Measurements from ENCODE around the gene DDX1.
"Not testable (repeated sequence)": the region's sequence is repeated elsewhere in the genome, so short reads cannot be mapped to it uniquely, and the experiment has no call there.

DDX1 gene

GRCh38 chr2:15591692-15592463, at the start of gene DDX1:
TSS of gene DDX1 (plus strand) at chr2:15591868. CDS start at chr2:15591934, 66 bp downstream.
- DNase-seq (peak; percentile 89), ATAC-seq (peak; percentile 93)

- not testable (repeated sequence) for ATAC-seq, DNase-seq
Measured at GRCh38 chr2:15542269-15542668, 49.4 kb upstream of the DDX1 start.

- ATAC-seq = no peak
- no peak for DNase-seq
Measured at GRCh38 chr2:15543053-15543452, 48.6 kb upstream of the DDX1 start.

GRCh38 chr2:15543541-15543940, 48.1 kb upstream of the DDX1 start:
- DNase-seq (no peak), ATAC-seq (no peak)

DNA sequence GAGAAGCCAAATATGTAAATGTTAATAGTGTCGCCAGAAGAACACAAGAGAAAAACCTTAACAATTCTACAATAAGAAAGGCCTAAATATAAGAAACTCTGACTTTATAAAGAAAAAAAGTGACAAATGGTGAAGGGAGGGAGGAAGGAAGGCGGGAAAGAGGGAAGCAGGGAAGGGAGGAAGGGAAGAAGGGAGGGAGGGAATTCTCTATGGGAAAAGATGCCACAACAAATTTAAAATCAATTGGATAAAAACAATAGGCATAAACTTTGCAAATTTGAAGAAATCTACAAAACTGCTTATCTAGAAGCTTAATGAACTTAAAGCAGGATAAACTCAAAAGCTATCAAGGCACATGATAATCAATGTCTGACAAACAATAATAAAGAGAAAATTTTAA, 47.4 kb upstream of the DDX1 start:
- ATAC-seq = no peak
- DNase-seq = no peak

DNA sequence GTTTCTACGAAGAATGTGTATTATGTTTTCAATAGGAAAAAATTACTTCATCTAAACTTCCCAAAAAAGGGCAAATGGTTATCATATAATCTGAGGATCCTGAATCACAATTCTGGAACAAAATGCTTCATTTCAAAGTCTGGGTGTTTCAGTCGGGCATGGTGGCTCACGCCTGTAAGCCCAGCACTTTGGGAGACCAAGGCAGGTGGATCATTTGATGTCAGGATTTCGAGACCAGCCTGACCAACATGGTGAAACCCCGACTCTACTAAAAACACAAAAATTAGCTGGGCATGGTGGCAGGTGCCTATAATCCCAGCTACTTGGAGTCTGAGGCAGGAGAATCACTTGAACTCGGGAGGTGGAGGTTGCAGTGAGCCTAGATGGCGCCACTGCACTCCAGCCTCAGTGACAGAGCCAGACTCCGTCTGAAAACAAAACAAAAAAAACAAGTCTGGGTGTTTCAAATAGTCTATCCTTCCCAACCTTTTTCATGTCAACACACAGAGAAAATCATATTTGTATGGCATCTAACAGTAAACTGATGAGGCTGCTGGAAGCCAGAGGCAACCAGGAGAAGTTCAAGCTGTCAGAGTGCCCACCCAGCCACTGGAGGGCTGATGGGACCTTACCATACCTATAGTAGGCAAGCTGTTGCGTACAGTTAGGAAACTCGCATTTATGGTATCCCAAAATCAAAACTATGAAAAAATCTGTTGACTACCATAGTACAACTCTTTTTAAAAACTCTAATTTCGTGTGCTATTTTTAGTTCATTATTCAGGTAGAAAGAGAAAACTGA, 45.2 kb upstream of the DDX1 start:
- ATAC-seq = no peak
- DNase-seq = no peak

GRCh38 chr2:15547115-15547876, 44.4 kb upstream of the DDX1 start:
- DNase-seq (no peak), ATAC-seq (no peak)

DNA sequence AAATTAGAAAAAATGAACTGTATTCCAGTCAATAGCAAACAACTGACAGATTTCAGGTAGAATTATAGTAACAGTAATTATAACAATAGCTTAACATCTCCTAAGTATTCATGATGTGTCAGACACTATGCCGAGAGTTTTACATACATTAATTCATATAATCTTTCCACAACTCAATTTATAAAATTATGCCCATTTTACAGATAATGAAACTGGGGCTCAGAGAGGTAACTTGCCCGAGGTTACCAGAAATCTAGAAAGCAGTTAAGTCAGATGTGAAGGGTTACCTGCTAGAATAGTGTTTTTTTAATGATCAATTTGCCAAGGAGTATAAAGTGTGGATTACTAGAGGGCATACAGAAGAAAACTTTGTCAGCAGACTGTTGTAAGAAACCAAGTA, 42.7 kb upstream of the DDX1 start:
- ATAC-seq (no peak), DNase-seq (no peak)

DNA sequence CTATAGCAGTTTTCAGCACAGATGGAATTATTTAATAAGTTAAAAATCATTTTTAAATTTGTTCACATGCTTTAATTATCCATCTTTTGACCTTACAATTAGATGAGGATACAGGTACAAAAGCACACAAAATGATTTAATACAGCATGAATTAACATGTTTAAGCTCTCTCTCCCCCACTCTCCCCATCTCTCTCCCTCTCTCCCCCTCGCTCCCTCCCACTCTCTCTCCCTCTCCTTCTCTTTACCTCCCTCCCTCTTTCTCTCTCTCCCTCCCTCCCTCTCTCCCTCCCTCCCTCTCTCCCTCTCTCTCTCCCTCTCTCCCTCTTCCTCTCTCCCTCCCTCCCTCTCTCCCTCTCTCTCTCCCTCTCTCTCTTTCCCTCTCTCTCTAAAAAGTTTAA, 38.1 kb upstream of the DDX1 start:
- DNase-seq = no peak
- ATAC-seq = no peak

DNA sequence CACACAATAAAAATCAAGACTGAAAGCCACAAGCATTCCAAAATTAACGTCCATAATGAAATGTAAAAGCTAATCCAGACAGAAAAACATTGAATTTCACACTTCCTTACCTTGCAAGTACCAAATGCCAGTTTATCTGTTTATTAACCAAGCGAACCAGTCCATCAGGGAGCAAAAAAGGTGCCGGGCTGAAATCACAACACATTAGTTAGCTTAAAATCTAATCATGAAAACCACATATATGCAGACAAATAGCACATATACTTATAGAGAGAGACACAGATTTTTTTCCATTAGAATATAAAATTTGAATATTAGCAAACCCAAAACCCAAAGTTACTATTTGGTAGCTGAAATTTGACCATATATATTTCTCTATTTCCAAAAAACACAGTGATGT, 37.7 kb upstream of the DDX1 start:
- ATAC-seq (no peak), DNase-seq (no peak)

DNA sequence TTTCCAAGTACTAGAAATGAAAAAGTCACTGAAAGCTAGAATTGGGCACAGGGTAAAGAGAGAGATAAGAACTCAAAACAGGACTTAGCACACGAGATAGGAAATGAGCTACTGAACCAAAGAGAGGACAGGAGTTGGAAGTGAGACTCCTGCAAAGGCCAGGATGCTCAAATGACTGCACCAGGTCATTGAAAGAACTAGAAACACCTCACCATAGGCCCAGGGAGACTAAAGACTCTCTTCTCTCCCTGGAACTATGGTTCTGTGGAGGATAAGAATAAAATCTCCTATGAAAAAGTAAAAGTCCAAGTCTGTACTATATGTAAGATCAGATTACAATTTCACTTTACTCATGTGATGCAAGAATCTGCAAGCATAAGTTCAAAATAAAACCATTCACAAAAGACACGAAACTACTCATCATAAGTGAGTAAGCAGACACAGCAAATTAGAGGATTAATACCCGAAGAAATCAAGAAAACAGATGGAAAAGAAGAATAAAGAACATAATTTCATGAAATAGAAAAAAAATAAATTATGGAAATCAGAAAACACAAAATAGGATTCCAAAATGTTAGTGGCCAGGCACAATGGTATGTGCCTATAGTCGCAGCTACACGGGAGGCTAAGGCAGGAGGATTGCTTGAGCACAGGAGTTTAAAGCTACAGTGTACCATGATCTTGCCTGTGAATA, 37.0 kb upstream of the DDX1 start:
- ATAC-seq (no peak), DNase-seq (no peak)

- DNase-seq (no peak), ATAC-seq (no peak)
Measured at GRCh38 chr2:15555760-15556193, 35.9 kb upstream of the DDX1 start.

DNA sequence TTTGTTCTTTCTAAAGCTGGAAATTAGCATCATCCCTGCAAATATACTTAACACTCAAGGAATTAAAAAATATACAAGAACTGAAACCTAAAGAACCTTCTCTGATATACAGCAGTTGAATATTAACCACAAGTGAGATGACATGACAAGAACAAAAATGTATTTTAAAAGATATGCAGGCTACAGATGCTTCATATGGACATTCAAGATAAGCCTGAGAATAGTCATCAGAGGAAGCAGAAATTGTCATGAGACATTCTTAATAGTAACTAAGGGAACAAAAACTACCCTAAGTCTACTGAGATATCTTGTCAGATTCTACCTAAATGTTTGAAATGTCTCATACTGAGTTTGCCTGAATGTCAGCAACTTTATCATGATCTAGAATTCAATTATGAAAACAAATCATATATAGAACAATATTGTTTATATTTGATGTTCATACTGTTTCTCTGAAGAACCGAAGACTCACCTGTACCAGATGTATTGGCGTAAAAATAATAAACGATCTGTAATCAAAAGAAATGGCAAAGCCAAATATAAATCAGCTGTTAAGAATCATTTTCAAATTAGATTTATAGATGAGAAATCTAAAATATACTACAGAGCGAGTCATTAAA, 35.2 kb upstream of the DDX1 start:
- ATAC-seq (no peak), DNase-seq (no peak)

- DNase-seq (no peak), ATAC-seq (no peak)
Measured at GRCh38 chr2:15557887-15558311, 33.8 kb upstream of the DDX1 start.

- no peak for DNase-seq
- ATAC-seq = no peak
Measured at GRCh38 chr2:15559379-15560139, 32.1 kb upstream of the DDX1 start.

- DNase-seq (peak; percentile 15), ATAC-seq (peak; percentile 37)
Measured at GRCh38 chr2:15560140-15560987, 31.3 kb upstream of the DDX1 start.

DNA sequence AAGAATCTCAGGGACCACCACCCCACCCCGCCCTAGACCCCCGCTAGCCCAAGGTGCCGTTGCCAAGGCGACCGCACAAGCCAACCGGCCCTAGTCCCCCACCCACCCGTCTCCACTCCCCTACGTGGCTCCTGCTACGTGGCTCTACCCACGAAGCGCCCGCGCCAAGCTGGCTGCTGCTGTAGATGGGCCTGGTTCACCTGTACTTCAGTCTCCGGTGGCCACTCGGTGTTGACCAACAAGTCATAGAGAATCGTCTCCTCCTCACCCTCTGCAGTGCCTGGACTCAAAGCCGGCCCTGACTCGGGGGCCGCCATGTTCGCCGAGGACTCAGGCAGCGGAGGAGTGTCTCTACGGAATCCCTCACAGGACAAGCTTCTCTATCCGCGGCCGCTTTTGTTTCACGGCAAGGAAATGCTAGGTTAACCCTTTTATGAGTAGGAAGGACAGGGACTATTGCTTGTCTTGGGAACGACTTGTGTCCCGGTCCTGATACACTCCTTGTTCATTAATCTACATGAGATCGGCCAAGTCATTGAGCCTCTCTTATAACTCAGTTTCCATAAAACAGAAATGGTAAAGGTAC, 30.6 kb upstream of the DDX1 start, which contains the start of gene NBAS:
NBAS (minus strand) TSS at position 347 of the 586 bp plus-strand sequence; CDS start at position 317, 30 bp downstream.
- ATAC-seq (peak; percentile 78), DNase-seq (peak; percentile 78)

DNA sequence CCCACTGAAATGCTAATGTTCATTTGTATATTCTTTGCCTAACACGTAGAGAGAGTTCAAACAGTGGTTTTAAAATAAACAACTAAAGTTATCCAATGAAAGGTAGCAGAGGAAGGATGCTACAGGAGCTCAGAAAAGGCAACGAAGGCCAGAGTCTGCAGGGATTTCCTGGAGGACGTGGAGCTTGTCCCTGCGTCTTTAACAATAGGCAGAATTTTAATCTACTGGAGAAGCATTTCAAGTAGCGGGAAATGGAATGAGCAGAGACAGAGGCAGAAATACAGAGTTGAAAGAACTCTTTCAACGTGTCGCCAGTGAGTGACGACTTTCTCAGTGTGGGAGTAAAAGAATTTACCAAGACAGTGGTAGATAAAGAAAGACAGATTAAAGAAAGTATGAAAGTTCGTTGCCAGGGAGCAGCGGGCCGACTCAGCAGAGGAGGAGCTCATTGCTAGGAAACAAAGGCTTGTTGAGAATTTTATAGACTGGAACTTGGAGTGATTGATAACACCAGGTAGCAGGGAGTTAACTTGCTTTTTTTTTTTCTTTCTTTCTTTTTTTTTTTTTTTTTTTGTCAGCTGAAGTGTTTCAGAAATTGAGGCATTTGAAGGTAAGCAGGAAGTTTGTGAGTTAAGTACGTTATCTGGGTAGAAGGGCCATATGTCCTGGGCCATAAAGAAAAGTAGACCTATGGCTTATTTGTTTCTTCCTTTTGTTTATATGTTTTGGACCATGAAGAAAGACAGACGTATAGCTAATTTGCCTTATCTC, 29.9 kb upstream of the DDX1 start:
- ATAC-seq (peak; percentile 50), DNase-seq (peak; percentile 35)
